Glutamatergic neuron (in vitro differentiated cells): ENCODE data around the gene NEIL1. TPM values are rescaled to one million over a fixed set of nuclear protein-coding genes. Genes with fewer than 3 reads are reported as not detected.

ENCODE experiments used
- DNase-seq: peaks from one replicate; pipeline ENCODE4 v3.0.0; 2022
- H3K27ac Mint-ChIP-seq: one replicate; pipeline ENCODE4 v1.8.0; 2020; ENCODE audit warnings: mild to moderate bottlenecking, mixed read lengths, inconsistent platforms; ENCODE audit not compliant: unreplicated experiment
- H3K27me3 Mint-ChIP-seq: one replicate; pipeline ENCODE4 v1.8.0; 2020; ENCODE audit warnings: mild to moderate bottlenecking, moderate library complexity, mixed read lengths, inconsistent platforms; ENCODE audit not compliant: unreplicated experiment
- H3K36me3 Mint-ChIP-seq: one replicate; pipeline ENCODE4 v1.8.0; 2020; ENCODE audit warnings: mild to moderate bottlenecking, mixed read lengths, inconsistent platforms; ENCODE audit not compliant: unreplicated experiment
- H3K4me1 Mint-ChIP-seq: one replicate; pipeline ENCODE4 v1.8.0; 2020; ENCODE audit warnings: mild to moderate bottlenecking, low read depth, mixed read lengths, inconsistent platforms; ENCODE audit not compliant: unreplicated experiment
- H3K4me3 Mint-ChIP-seq: one replicate; pipeline ENCODE4 v1.8.0; 2020; ENCODE audit warnings: mild to moderate bottlenecking, mixed read lengths, inconsistent platforms; ENCODE audit not compliant: unreplicated experiment
- H3K9me3 Mint-ChIP-seq: one replicate; pipeline ENCODE4 v1.8.0; 2020; ENCODE audit warnings: mild to moderate bottlenecking, moderate library complexity, mixed read lengths, inconsistent platforms; ENCODE audit not compliant: unreplicated experiment
- total RNA-seq: library from RNA; stranded (reverse); fragmentation: NEBNext Ultra II Directional; extraction: Animal tissue kit (Norgen Biotek cat#: 25700); gene quantifications from one replicate; pipeline ENCODE4 v1.2.1, GENCODE V29; 2021; ENCODE audit not compliant: unreplicated experiment
- TF ChIP-seq, protein P1 (sequence below): fragments of 200-600 bp; sonication (generic); IDR thresholded peaks from one replicate; pipeline ENCODE4 v1.5.0; 2021; ENCODE audit not compliant: partially characterized antibody, unreplicated experiment

NEIL1 gene
- total RNA-seq, 1 donor from 2014 or later, result 11.8 TPM

DNA sequence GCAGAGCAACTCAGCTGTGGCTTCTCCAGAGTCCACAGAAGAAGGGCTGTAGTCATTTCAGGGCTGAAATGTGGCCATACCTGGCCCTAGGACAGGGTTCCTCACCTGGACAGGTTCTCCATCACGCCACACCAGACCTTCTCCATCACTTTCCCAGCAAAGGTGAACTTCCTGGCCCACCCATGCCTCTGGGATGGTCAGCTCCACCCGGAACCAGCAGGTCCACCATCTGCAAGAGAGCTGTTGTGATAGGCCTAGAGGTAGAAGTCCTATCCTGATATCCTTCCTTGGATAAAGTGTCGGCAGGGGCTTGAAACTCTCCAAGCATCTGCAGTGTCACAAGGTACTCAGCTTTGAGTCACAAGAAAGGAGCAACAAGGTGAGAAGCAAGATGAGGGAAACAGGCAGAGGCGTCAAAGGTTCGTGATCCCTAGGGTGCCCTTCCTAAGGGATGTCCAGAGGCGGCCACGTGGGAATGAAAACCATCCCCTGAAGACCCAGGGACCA is 20.6 kb downstream of the NEIL1 start:
- H3K4me3 Mint-ChIP-seq, result peak overlapping the region; percentile 85
- no peaks in the 10 kb centered on the region for H3K36me3 Mint-ChIP-seq
- H3K27ac Mint-ChIP-seq, result peak overlapping the region; percentile 71
- H3K4me1 Mint-ChIP-seq, result peaks cover 2% of the 10 kb centered on the region
- peaks cover 1% of the 10 kb centered on the region for H3K27me3 Mint-ChIP-seq
- no peak for DNase-seq
- TF ChIP-seq, protein P1, sequence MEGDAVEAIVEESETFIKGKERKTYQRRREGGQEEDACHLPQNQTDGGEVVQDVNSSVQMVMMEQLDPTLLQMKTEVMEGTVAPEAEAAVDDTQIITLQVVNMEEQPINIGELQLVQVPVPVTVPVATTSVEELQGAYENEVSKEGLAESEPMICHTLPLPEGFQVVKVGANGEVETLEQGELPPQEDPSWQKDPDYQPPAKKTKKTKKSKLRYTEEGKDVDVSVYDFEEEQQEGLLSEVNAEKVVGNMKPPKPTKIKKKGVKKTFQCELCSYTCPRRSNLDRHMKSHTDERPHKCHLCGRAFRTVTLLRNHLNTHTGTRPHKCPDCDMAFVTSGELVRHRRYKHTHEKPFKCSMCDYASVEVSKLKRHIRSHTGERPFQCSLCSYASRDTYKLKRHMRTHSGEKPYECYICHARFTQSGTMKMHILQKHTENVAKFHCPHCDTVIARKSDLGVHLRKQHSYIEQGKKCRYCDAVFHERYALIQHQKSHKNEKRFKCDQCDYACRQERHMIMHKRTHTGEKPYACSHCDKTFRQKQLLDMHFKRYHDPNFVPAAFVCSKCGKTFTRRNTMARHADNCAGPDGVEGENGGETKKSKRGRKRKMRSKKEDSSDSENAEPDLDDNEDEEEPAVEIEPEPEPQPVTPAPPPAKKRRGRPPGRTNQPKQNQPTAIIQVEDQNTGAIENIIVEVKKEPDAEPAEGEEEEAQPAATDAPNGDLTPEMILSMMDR, result no peak
- H3K9me3 Mint-ChIP-seq, result peaks cover 7% of the 10 kb centered on the region

DNA sequence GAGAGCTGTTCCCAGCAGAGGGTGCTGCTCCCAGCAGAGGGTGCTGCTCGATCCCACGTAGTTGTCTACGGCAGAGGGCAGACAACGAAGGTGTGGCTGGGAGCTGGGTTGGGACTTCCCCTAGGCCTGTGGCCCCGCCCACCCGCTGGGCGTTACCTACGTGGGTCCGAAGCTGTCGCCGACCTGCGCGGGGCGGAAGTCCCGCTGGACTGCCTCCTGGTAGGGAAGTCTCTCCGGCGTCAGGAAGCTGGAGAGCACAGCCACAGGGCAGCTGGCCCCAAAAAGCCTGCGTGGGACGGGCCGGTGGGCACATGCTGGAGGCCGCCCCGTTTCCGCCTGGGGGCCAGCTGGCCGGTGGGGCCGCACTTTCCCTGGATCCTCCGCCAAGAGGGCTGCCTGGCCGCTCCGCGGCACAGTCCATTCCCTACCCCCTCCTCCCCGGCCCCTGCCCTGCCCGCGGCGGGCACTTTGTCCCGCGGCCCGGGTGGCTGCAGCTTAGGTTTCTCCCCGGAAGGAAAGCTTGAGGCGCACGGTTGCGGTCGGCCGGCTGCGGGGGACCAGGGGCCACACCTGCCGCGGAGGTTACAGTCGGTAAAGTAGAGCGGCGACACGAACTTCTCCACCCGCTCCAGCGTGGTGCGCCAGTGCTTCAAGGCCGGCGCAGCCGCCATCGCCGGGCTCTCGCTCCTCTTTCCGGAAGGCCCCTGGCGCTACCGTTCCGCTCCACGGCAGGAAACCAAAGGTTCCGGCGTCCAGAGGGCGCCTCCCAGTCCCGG is 21.3 kb downstream of the NEIL1 start, which contains the start of gene MAN2C1:
Gene MAN2C1, minus strand, starts transcription at position 695 of the 776 bp plus-strand sequence. Its CDS starts 24 bp downstream, at position 671.
- Mint-ChIP-seq H3K9me3 (peaks cover 7% of the 10 kb centered on the region), H3K4me1 (peaks cover 2% of the 10 kb centered on the region), H3K4me3 (peak within 1 kb of the TSS; percentile 92), H3K27ac (peak within 1 kb of the TSS; percentile 92), H3K27me3 (peaks cover 1% of the 10 kb centered on the region), H3K36me3 (no peaks in the 10 kb centered on the region)
- TF ChIP-seq, protein P1, result no peak
- DNase-seq, result peak; percentile 95

DNA sequence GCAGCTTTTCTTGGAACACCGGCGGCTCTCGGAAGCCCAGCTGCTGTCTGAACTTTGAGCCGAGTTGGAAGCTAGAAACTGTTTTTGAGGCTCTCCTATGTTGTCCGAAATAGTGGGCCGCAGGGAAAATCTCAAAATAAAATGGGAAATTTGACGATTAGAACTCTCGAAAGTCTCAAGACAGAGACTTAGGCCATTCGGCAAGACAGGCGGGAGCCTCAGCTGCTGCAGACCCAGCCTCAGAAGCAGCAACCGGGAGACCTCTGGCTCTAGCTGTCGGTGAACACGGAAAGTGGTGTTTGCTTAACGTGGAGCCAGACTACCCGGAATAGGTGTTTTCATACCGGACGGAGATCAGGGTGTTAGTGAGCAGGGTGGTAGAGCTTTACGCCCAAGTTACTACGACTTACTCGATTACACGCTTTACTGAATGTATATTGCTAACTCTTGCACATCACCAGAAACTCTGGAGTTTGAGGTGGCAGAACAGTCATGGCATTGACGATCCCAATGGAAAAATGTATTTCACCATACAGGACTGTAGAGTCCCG is 21.9 kb downstream of the NEIL1 start:
- no peak for DNase-seq
- peaks cover 1% of the 10 kb centered on the region for H3K27me3 Mint-ChIP-seq
- peak overlapping the region; percentile 92 for H3K27ac Mint-ChIP-seq
- peaks cover 7% of the 10 kb centered on the region for H3K9me3 Mint-ChIP-seq
- peak overlapping the region; percentile 92 for H3K4me3 Mint-ChIP-seq
- TF ChIP-seq, protein P1, result no peak
- peaks cover 2% of the 10 kb centered on the region for H3K4me1 Mint-ChIP-seq
- H3K36me3 Mint-ChIP-seq, result no peaks in the 10 kb centered on the region

DNA sequence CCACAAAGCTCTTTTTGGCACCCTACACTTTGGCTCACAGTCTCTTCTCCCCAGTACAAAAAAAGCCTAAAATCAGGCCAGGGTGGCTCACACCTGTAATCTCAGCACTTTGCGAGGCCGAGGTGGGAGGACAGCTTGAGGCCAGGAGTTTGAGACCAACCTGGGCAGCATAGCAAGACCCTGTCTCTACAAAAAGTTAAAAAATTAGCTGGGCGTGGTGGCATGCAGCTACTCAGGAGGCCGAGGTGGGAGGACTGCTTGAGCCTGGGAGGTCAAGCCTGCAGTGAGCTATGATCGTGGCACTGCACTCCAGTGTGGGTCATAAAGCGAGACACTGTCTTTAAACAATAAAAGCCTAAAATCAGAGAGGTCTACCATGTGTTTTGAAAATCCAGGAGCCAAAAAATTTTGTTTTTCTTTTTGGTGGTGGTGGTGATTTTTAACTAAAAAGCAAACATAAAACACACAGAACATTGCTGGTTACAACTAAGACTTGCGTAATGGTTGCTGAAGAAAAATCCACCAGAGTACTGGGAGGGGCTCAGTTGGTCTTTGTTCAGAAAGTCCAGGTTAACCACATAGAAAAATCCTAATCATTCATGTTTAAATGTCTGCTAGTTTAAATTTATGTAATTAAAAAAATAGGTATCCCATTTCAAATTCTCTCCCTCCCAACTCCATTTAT is 23.2 kb downstream of the NEIL1 start:
- H3K27ac Mint-ChIP-seq, result peak overlapping the region; percentile 92
- H3K4me3 Mint-ChIP-seq, result peak overlapping the region; percentile 92
- peaks cover 7% of the 10 kb centered on the region for H3K9me3 Mint-ChIP-seq
- peaks cover 2% of the 10 kb centered on the region for H3K4me1 Mint-ChIP-seq
- TF ChIP-seq, protein P1, result no peak
- DNase-seq, result no peak
- peaks cover 1% of the 10 kb centered on the region for H3K27me3 Mint-ChIP-seq
- no peaks in the 10 kb centered on the region for H3K36me3 Mint-ChIP-seq
